Colon (tissue), 2 donors: ENCODE measurements around the gene FOCAD.

Experiments used
- FAIRE-seq: peaks from 2 replicates; lab custom pipeline; 2012; peaks lifted over from hg19 to GRCh38; lab: Jason Lieb, UNC
- donor health status: control.
- donor health status: control.

Gene FOCAD

DNA sequence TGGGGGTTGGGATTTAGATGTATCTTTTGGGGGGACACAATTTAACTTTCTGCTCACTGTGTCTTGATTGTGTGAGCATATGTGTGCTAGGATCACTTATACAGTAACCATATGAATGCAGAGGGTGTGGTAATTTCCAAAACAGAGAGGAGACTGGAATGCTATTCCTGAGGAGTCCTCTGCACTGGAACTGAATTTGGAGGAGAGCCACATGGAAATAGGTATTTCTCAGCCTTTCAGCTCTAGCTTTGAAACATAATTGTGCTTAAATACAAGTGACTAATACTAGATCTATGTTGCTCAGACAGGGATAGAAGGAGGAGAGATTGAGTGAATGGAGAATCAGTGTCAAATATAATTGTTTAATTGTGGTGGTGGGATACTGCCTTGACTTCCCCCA, 45.5 kb downstream of the FOCAD start:
- no peak for FAIRE-seq

DNA sequence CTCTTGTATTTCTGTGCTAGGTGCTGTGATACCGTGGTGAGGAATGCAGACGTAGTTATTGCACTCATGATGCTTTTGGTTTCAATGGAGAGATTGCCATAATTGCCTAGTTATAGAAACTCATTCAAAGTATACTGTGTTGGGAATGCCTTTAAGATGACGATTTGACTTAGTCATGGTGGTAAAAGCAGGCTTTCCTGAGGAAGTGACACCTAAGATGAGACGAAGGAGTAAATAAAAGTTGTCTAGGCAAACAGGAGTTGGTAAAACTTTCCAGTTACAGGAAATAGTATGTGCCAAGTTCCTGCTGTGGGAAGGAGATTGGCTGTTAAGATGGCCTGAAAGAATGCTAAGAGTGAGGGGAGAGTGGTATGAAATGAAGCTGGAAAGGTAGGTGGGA, 48.1 kb downstream of the FOCAD start:
- FAIRE-seq, result no peak

DNA sequence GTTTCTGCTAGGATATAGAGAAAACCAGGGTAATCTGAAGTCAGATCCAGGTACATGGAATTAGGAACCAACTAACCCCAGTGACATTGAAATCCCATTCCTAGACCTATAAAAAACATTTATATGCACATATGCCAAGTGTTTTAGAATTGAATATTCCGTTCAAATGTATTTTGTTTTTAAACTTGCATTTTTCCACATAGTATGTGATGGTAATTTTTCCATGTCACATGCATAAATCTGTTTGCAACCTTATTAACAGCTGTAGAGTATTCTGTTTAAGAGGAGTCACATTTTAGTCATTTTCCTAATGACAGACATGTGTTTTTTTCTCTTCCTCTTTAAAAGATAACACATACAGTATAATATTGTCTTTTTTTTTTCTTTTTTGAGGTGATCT, 50.2 kb downstream of the FOCAD start:
- no peak for FAIRE-seq

DNA sequence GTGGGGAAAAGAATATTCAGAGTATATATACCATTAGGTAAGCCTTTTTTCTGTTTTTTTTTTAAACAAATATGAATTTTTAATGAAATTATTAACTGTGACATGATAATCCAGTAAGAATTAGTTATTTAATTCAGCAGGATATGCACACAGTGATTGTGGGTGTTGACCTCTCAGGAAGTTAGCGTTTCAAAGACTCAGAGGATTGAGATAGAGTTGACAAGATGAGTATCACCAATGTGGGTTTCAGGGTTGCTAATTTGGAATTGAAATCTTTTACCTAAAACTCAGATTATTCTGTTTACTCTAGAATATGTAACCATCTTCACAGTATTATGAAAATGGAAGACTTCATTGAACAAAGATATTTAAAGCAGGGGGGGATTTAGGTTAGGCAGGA, 56.2 kb downstream of the FOCAD start:
- FAIRE-seq, result no peak

DNA sequence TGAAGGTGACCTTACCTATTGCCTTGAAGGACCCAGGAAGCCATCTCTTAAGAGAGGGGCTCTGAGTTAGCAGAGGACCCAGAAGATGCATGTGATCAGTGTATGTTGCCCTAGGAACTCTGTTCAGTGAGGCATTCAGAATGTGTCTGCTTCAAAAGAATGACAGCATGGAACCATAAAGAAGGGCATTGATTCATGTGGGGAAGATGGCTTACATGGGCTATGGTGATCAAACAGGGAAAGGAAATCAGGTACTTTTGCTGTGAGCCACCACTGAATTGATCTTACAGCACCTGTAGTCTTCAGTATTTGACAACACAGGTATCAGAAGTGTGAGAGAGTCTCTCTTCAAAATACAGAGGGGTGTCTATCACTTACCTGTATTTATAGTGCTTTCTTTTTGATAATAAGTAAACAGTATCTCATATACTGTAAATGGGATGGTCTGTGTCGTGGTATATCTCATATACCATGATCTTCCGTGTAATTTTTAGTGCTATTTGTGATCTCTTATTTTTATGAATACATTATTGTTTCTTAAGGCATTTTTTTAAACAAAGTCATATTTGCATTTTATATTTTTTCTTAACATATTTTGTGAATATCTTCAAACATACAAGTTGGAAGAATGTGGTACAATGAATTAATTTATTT, 57.0 kb downstream of the FOCAD start:
- no peak for FAIRE-seq

DNA sequence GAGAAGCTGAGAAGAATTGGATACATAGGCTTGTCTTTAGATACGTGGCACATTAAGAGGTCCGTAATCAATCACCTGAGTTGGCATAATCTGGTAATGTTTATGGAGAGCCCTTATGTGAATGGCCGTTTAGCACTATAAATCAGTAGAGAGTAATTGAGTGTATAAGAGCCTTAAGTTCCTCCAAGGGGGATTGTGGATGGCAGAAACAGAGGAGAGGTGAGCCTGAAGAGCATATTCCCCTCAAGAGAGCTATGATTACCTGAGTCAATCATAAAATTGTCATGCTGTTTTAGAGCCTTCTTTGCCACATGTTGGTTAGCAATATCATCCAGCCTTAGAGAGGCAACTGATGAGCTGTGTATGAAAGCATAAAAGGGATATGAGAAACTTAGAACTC, 58.8 kb downstream of the FOCAD start:
- FAIRE-seq, result no peak

DNA sequence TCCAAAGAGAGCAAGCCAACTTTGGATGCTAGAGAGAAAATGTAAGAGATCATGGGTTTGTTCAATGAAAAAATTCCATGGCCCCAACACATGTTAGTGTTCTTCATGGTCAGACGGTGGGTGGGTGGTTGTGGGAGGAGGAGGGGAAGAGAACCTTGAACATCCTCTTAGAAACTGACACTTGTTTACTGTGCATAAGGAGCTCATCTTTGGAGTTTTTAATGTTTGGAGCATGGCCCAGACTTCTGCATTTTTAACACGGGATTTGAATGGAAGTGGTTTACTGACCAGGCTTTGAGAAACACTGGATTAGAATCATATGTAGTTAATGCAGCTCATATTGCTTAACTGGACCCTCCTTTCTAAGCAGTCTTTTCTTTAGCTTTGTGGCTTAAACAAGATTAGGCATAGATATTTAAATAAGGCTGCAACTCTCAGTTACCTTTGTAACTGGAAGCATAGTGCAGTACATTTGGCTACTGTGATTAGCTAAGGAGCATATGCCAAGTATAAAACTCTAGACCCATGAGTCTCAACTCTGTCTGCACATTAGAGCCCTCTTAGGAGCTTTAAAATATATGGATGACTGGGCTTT, 60.1 kb downstream of the FOCAD start:
- no peak for FAIRE-seq

DNA sequence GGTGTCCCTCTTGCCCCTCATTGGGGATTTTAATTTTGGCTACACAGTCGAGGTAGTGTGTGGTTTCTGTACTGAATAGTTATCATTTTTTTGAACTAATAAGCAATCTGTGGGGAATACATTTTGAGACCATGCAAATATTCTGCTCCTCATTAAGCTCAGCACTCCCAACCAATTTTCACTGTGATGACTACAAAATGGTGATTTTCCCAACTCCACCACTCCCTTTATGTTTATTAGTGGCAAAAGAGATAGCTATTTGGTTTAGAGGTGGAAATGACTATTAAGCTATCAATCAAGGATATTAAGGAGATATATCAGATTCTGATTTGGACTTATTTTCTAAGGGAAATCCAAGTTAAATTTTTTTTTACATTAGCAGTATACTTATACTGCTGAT, 62.9 kb downstream of the FOCAD start:
- no peak for FAIRE-seq

DNA sequence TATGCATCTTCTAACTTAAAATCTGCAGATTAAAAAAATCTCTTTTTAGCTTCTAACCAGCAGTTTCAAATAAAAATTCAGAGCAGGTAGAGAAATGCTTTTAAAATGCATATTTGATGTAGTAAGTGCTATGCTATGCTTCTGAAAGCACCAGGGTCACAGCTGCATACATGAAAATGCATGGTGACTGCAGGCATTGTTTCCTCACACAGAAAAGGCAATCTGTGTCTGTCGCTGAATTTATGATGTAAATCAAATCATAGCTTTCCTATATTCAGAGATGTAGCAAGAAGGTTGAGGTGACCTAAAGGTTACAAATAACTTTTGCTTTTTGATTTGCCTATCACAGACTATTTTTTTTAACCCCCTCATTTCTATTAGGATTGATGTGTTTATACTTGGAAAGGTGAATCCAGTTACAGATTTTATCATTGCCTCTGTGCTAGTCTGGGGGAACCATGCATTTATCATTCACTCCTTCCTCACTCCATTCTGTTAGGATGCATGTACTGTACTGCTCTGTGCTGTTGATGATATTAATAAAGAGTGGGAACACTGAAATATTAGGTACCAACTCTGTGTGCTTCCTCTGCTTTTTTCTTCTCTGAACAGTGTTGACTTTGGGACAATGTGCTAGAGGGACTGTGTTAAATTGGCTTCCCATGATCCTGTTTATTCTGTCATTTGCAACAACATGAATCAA, 65.6 kb downstream of the FOCAD start:
- FAIRE-seq, result no peak

DNA sequence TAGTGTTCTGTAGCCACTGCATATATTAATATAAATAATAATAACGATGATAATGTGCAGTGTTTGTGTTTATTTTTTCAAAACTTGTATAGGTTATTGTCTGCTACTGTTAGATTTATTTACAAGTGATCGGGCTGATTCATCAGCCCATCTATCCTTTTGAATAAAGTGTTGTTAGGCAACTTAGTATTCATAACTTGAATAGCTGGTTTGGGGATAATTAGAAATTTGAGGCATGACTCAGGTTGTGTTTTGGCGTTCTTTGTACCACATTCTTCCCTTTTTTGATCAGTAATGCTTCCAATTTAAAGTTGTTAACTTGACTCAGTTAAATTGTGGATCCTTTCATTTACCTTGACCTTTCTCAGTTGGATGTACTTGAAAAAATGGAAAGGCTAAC, 69.7 kb downstream of the FOCAD start:
- FAIRE-seq, result no peak

DNA sequence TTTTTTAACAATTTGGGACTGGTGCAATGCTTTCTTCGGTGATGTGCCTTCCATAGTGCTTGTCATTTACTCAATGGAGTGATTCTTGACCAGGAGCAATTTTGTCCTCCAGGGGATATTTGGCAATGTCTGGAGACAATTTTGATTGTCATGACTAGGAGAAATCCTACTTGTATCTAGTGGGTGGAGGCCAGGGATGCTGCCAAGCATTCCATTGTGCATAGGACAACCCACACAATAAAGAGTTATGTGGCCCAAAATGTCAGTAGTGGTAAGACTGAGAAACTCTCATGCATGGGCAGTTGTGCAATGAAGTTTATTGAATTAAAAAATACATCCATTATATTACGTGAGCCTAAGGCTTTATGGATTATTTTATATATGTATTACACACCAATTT, 70.5 kb downstream of the FOCAD start:
- no peak for FAIRE-seq

DNA sequence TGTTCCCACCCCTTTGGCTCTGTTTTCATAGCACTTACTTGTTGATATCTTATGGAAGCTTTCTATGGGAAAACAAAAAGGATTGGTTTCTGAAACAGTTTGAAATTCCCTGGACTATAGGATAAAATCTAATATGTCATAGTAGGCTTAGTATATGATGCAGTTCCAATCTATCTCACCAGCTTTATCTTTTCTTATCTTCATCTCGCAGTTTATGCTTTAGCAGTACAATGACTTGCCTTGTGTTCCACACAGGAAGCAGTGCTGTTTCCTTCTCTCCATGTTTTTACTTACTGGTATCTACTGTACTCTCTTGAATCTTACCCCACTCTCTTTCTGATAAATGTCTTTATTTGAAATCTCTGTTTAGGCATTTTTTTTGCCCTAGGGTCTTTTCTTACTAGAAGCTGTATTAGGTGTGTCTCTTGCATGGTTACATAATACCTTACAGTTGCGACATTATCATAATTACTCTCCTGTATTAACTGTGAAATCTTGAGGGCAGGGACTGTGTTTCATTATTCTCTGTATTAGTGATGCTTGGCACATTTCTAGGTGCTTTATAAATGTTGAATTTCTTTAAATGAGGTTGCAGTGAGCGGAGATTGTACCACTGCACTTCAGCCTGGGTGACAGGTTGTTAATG, 76.3 kb downstream of the FOCAD start:
- no peak for FAIRE-seq

DNA sequence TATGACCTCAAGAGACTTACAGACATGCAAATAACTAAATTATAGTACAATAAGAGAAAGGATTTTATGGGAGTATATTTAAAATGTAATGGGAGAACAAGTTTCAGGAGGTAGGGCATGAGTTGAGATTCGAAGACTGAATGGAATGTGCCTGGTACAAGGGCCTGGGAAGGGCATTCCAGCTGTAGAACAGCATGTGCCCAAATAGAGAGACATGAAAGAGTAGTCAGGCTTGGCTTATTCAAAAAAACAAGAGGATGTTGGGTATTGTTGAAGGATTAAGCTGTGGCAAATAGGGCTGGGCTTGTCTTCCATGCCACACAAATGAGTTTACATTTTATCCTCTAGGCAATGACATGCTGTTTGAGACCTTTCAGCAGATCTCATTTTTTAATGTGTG, 86.9 kb downstream of the FOCAD start:
- FAIRE-seq, result no peak

DNA sequence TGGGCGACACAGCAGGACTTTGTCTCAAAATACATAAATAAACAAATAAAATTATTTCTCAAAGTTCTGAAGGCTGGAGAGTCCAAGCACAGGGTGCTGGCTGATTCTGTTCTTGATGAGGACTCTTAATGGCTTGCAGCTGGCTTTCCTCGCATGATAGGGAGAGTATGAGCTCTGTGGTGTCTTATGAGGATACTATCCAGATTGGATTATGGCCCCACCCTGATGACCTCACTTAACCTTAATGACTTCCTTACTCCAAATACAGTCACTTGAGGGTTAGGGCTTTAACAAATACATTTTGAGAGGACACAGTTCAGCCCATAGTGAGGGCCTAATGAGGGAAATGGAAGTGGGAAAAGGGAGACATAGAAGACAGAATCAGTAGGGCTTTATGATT, 87.7 kb downstream of the FOCAD start:
- FAIRE-seq, result no peak

DNA sequence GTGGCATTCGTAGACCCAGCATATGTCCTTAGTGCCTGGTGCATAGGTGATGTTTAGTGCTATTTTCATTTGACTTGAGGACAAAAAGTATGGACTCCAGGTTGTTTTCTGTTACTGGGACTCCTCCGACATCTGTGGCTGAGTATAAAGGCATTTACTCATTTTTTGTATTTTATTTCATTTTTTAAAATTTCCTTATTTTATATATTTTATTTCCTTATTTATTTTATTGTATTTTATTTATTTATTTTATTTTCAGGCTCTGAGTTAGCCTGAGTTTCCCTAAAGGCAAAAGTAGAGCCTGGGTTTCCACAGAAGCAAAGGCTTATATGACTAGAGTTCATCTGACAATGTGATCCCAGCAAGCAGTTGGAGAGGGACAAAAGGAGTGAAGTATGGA, 91.6 kb downstream of the FOCAD start:
- FAIRE-seq, result no peak

DNA sequence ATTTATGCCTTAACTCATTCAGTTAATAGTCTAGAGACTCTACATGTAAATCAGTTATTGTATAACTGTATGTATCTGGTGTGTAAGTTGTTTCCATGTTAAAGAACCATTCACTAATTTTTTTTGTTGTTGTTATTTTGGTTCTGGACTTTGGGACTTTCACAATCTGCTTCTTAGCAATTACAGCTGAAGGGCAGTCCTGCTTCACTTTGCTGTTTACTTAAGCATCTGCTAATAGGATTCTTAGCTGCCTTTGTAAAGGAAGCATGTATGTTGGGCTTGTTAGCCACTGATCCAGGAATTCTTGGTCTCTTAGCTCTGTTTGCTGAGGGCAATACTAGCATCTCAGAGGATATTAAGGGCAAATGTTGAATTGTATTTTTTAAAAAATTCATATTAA, 97.0 kb downstream of the FOCAD start:
- FAIRE-seq, result no peak

DNA sequence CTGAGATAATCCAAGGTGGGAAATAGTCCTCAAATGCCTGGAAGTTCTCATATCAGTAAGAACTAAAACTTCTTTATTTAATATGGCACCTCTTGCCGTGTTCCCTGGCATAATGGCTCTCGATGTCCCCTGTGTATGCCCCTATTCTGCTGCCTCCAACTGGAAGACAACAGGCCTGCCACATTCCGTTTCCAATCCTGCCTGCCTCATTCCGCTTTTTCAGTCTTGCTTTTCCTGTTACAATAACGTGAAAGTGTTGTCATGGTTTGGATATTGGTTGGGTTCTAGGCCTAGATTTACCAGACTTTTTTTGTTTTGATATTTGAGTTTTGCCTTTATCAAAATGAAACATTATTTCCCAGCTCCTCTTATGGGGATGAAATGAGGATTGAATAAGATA, 98.2 kb downstream of the FOCAD start:
- no peak for FAIRE-seq

DNA sequence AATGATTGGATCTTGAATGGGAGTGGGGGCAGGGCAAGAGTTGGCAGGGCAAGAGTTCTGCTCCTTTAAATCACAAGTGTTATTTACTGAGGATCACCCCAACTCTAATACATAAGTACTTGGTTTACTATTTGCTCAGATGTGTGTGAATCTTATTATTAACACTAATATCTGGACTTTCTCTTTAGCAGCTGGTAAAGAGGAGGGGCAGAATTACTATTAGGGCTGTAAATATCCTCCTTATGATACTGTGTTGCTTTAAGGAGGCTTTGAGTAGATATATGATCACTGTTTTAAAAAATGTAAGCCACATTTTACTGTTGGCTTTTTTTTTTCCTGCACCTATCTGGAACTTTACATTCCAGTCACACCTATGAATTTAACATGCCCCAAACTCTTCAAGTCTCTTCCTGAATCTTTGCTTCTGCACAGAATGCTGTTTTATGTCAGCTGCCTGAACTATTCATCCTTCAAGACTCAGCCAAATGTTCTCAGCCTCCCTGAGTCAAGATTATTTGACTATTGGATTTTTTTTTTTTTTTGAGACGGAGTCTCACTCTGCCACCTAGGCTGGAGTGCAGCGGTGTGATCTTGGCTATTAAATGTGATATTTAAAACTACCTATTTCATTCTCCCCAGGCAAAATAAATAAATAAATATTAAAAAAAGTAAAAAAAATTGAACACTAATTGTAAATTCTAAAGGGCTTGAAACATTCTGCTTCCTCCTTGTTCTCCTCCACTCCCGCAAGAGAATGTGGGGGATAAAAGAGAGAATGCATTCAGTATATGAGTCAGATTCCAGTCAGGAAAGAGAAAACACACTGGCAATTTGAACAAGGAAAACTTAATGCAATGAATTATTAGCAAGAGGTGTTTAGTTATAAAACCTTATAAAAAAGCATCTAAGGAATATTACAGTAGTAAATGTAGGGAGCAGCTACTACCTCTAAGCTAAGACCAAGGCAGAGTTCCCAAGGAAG, 99.3 kb downstream of the FOCAD start:
- FAIRE-seq, result no peak

DNA sequence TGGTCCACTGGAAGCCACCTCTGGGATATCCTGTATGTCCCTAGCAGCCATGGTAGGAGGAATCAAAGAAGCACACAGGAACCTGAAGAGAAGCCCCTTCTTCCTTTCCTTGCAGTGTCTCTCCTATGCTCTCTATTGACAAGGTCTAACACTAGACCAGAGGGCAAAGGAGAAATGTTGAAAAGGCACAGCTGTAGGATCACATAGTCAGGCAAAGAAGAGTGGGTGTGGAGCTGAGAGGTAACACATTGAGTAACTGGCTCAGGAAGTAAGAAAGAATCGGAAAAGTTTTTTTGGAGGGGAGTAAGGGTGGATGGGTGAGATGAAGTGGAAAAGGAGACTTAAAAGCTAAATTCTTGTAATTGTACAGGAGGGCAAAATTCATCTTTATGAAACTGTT, 100.1 kb downstream of the FOCAD start:
- no peak for FAIRE-seq

DNA sequence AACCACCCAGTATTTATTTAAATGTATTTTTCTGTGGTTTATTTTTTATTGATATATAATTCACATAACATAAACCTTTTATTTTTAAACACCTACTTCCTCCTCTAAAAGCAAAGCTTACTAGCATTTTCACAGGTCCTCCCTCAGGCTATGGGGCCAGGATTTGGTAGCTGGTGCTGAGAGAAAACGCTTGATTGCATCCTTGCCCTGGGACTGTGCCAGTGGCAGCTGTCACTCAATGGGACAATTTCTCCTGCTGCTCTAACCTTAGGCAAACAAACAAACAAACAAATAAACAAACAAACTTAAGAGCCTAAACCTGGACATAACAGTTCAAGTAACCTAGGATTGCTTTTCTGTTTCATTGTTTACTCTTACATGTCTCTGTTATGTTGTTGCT, 102.7 kb downstream of the FOCAD start:
- no peak for FAIRE-seq

DNA sequence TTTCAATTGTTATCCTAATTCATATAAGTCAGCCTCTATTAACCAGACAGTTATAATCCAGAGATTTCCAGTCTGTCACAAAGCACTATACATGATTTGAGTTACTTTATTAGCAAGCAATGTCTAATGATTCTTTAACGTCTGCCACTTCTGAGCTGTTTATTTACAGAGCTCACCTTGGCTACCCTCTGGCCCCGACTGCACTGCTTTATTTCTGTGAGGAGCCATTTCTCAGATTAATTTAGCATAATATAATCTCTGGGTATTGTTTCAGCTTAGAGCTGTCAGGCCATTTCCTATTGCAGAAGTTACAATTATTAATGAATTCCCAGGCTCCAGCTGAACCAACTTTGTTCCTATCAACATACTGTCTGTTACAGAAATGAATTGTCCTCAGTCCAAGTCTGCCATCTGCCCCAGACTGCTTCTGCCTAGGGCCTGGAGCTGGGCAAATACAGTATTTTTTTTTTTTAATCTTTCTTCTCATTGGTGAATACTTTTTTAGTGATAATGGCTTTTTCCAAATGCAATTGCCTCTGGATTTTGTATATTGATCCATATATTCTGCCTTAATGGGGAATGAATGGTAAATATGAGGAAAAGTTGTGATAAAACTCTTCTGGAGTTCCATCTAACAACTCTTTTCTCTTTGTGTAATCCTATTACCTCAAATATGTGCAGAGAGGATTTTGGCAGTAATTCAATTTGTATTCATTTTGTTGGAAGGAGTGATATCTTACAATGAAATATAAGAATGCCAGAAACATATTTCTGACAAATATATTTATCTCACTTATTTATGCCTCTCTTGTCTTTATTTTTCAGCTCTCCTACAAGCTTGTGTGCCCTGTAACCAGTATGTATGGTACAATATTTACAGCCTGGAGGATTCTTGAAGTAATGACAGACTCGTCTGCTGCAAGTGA, 104.7 kb downstream of the FOCAD start:
- no peak for FAIRE-seq
